ENCODE data around the gene MPPED2. TPM values are rescaled to one million over a fixed set of nuclear protein-coding genes. Genes with fewer than 3 reads are reported as not detected.

MPPED2 gene
- polyA plus RNA-seq, 1 donor (not counting 4 experiments of a cell fraction or from before 2014, with no cell fraction given) = not detected

DNA sequence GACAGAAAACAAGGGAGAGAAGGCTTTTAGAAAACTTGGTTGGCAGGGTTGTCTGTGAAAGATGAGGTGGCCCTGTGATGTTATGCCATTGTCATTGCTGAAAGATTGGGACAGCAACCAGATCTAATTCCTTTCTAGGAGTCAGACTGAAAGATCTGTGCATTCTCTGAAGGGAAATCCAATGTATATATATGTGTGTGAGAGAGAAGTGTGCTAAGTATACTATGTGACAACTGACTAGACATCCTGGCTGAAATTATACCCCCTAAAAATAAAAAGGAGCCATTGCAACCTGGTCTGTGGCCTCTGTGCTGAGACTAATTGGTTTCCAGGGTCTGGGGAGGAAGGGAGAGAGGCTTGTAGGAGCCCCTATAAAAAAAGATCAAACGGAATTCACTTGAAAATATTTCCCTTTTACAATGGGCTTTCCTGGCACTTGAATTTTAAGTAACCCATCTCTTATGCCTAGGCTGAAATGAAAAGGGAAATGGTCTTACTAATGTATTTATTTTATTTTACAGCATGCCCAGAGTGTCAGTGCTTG is 1.2 kb upstream of the MPPED2 start:
- FAIRE-seq = no peak
- Histone ChIP-seq H3K9me1 (ENCODE audit: control insufficient read depth, extremely low read depth, insufficient read depth, low read length) (no peaks in the 10 kb centered on the region), H4K20me1 (ENCODE audit: control insufficient read depth, extremely low read depth, insufficient read depth, low read length) (no peaks in the 10 kb centered on the region), H3K4me2 (ENCODE audit: control insufficient read depth, extremely low read depth, insufficient read depth, low read depth, low read length) (no peak overlapping the region), H3K9ac (ENCODE audit: control insufficient read depth, extremely low read depth, insufficient read depth, low read length) (no peak overlapping the region), H3K9me3 (ENCODE audit: control insufficient read depth, low read depth, low read length) (no peaks in the 10 kb centered on the region), H3K4me3 (ENCODE audit: control insufficient read depth in 2 of 3, extremely low read depth in 1 of 3, insufficient read depth in 2 of 3, low read depth in 1 of 3, low read length in 3 of 3) (no peak overlapping the region), H3K27me3 (ENCODE audit: control insufficient read depth, extremely low read depth, insufficient read depth, low read length) (peaks cover 44% of the 10 kb centered on the region), H2AFZ (ENCODE audit: control insufficient read depth, low read length) (no peak overlapping the region), H3K27ac (ENCODE audit: control insufficient read depth, insufficient read depth, low read length) (no peak overlapping the region), H3K4me1 (ENCODE audit: control insufficient read depth, extremely low read depth, insufficient read depth, low read length) (no peaks in the 10 kb centered on the region), H3K36me3 (ENCODE audit: control insufficient read depth in 2 of 2, extremely low read depth in 1 of 2, insufficient read depth in 2 of 2, low read length in 2 of 2) (no peaks in the 10 kb centered on the region), H3K79me2 (ENCODE audit: control insufficient read depth, insufficient read depth, low read length) (no peaks in the 10 kb centered on the region)
- DNase-seq (ENCODE audit: low read depth, low spot score) = no peak
- TF ChIP-seq, protein P1, sequence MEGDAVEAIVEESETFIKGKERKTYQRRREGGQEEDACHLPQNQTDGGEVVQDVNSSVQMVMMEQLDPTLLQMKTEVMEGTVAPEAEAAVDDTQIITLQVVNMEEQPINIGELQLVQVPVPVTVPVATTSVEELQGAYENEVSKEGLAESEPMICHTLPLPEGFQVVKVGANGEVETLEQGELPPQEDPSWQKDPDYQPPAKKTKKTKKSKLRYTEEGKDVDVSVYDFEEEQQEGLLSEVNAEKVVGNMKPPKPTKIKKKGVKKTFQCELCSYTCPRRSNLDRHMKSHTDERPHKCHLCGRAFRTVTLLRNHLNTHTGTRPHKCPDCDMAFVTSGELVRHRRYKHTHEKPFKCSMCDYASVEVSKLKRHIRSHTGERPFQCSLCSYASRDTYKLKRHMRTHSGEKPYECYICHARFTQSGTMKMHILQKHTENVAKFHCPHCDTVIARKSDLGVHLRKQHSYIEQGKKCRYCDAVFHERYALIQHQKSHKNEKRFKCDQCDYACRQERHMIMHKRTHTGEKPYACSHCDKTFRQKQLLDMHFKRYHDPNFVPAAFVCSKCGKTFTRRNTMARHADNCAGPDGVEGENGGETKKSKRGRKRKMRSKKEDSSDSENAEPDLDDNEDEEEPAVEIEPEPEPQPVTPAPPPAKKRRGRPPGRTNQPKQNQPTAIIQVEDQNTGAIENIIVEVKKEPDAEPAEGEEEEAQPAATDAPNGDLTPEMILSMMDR (optimal IDR thresholded peaks at IDR 0.05 in 1 of 3, IDR thresholded peaks at IDR 0.05 in 1 of 3, conservative IDR thresholded peaks at IDR 0.05 in 1 of 3; ENCODE audit: extremely low read depth in 1 of 3, insufficient read depth in 2 of 3, low read length in 3 of 3) = no peak
- TF ChIP-seq EZH2 (IDR thresholded peaks at IDR 0.05; ENCODE audit: low read length) = no peak
- dilution Hi-C loops (cut with MboI; ENCODE audit: extremely low pct_ligation_motif_present, low sequenced_read_pairs) = no loop called here

DNA sequence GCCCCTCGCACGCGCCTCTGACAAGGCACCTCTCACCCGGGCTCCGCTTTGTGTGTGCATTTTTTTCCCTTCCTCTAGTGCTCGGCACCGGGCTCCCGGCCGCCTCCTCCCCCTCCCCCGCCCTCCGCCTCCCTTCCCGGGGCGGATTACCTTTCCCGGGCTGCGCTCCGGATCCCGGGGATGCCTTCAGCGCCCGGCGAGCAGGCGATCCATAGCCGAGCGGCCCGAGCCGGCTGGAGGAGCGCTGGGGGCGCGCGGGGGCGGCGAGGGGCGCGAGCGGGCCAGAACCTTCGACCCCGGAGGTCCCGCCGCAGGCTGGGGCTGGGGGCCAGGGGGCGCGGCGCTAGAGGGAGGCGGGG is 282 bp downstream of the MPPED2 start:
- Histone ChIP-seq H2AFZ (ENCODE audit: control insufficient read depth, low read length) (no peak overlapping the region), H3K4me2 (ENCODE audit: control insufficient read depth, extremely low read depth, insufficient read depth, low read depth, low read length) (peak overlapping the region; percentile 41), H3K4me1 (ENCODE audit: control insufficient read depth, extremely low read depth, insufficient read depth, low read length) (no peaks in the 10 kb centered on the region), H3K27me3 (ENCODE audit: control insufficient read depth, extremely low read depth, insufficient read depth, low read length) (peaks cover 44% of the 10 kb centered on the region), H3K79me2 (ENCODE audit: control insufficient read depth, insufficient read depth, low read length) (no peaks in the 10 kb centered on the region), H3K9ac (ENCODE audit: control insufficient read depth, extremely low read depth, insufficient read depth, low read length) (no peak overlapping the region), H3K4me3 (ENCODE audit: control insufficient read depth in 2 of 3, extremely low read depth in 1 of 3, insufficient read depth in 2 of 3, low read depth in 1 of 3, low read length in 3 of 3) (peak overlapping the region in 2 of 3 experiments; percentile 18 to 36), H3K36me3 (ENCODE audit: control insufficient read depth in 2 of 2, extremely low read depth in 1 of 2, insufficient read depth in 2 of 2, low read length in 2 of 2) (no peaks in the 10 kb centered on the region), H3K27ac (ENCODE audit: control insufficient read depth, insufficient read depth, low read length) (no peak overlapping the region), H3K9me3 (ENCODE audit: control insufficient read depth, low read depth, low read length) (no peaks in the 10 kb centered on the region), H3K9me1 (ENCODE audit: control insufficient read depth, extremely low read depth, insufficient read depth, low read length) (no peaks in the 10 kb centered on the region), H4K20me1 (ENCODE audit: control insufficient read depth, extremely low read depth, insufficient read depth, low read length) (no peaks in the 10 kb centered on the region)
- no peak for TF ChIP-seq EZH2 (IDR thresholded peaks at IDR 0.05; ENCODE audit: low read length)
- TF ChIP-seq, protein P1 (optimal IDR thresholded peaks at IDR 0.05 in 1 of 3, IDR thresholded peaks at IDR 0.05 in 1 of 3, conservative IDR thresholded peaks at IDR 0.05 in 1 of 3; ENCODE audit: extremely low read depth in 1 of 3, insufficient read depth in 2 of 3, low read length in 3 of 3) = no peak
- dilution Hi-C loops (cut with MboI; ENCODE audit: extremely low pct_ligation_motif_present, low sequenced_read_pairs) = no loop called here
- FAIRE-seq (no peak), DNase-seq (ENCODE audit: low read depth, low spot score) (no peak)

All from keratinocyte (primary cell).